Measurements from ENCODE around the gene ZFPM1.

- no peak for TF ChIP-seq CTCF (IDR thresholded peaks at IDR 0.05)
- no peak for TF ChIP-seq POLR2A (IDR thresholded peaks at IDR 0.05)
Observed at GRCh38 chr16:88506723-88507122, 53.6 kb downstream of the ZFPM1 start.

All from body of pancreas (tissue), 4 donors.